22Rv1 (cell line): ENCODE measurements around the gene ASB9.

ENCODE experiments used
- H3K27ac ChIP-seq: fragments of 450-650 bp; 2 replicates; pipeline ENCODE4 v1.5.1; 2017
- CTCF ChIP-seq: fragments of 450-650 bp; IDR thresholded peaks from 2 replicates; pipeline ENCODE4 v1.5.1; 2017; ENCODE audit warnings: mild to moderate bottlenecking
- ZFX ChIP-seq: fragments of 450-650 bp; IDR thresholded peaks from 2 replicates; pipeline ENCODE4 v1.6.1; 2017; ENCODE audit warnings: antibody characterized with exemption, borderline replicate concordance

Gene ASB9, protein sequence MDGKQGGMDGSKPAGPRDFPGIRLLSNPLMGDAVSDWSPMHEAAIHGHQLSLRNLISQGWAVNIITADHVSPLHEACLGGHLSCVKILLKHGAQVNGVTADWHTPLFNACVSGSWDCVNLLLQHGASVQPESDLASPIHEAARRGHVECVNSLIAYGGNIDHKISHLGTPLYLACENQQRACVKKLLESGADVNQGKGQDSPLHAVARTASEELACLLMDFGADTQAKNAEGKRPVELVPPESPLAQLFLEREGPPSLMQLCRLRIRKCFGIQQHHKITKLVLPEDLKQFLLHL

DNA sequence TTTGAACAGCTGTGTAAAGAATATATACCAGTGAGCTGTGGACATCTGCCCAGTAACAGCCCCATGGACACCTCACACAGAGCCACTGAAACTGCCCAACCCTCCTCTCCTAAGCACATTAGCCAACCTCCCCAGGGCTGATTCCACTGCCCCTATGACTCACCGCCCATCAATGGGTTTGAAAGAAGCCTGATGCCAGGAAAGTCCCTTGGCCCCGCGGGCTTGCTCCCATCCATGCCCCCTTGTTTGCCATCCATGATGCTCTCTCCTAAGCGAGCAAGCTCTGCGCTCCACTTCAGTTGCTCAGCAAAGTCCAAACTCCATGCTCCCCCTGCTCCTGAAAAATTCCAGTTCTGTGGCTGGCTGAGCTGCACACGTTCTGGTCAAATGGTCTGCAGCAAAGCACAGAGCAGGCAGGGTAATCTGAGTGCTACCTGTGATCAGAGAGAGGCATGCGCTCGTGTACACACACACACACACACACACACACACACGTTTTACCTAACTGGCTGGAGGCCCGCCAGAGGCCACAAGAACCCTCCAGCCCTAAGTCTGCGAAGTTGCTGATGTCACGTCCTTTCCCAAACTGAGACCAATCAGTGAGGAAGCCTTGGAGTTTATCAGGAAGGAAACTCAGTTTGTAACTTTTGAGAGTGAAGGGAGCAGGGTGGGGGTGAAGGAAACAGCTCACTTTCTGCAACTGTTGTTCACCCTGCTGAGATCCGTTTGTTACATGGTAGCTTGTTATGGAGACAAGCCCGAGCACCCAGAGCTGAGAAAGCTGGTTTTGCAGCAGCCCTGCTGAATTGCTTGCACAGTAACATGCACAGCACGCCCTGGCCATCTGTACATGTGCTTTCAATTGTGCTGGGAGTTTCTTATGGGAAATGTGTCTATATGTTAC, at the start of gene ASB9:
Gene ASB9 (minus strand): TSS at position 466 of the 904 bp plus-strand sequence. CDS start 209 bp downstream, at position 257.
- H3K27ac ChIP-seq, result peak within 1 kb of the TSS; percentile 82
- TF ChIP-seq CTCF (no peak), ZFX (no peak)

DNA sequence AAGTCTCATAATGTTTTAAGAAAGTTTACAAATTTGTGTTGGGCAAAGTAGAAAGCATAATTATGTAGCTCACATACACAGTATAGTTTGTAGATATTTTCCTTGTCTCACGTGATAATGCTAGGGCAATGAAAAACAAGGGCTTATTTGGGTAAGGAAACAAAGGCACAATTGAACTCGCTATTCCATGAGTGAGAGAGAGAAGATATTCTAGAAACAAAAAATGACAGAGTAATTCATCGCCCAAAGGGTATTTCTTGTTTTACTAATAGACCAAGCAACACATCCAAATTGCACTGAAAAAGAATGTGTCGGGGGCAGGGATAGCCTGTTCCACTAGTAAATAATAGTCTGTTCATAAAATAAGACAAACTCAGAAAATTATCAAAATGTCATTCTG, 49.2 kb upstream of the ASB9 start:
- TF ChIP-seq ZFX, result no peak
- no peak for TF ChIP-seq CTCF

GRCh38 chrX:15315509-15315908, 45.6 kb upstream of the ASB9 start, which contains the start of gene ASB11:
Gene ASB11 (minus strand): TSS chrX:15315640. CDS start chrX:15315605, 35 bp downstream.
- peak within 1 kb of the TSS; percentile 34; the same call in 1 of the 2 replicates for H3K27ac ChIP-seq
- TF ChIP-seq ZFX (no peak), CTCF (no peak)

More for the DNA sequence above, 49.2 kb upstream of the ASB9 start:
- H3K27ac ChIP-seq, result no peak overlapping the region

DNA sequence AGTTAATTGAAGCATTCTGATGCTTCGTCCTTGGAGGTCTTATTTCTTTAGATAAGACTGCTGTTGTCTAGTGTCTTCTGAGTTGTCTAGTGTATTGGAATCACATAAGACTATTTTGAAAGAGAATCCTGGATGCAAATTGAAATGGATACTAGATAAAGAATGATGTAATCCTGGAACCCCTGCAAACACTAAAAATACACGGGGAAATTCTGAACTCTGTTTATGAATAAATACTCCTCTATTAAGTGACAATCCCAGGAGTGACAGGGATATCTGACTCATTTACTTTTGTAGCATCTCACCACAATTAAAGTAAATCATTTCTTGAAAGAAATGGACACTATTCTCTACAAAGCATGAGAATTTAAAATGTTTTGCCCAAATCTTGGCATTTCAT, 44.6 kb upstream of the ASB9 start:
- no peak overlapping the region for H3K27ac ChIP-seq
- TF ChIP-seq ZFX (no peak), CTCF (no peak)

DNA sequence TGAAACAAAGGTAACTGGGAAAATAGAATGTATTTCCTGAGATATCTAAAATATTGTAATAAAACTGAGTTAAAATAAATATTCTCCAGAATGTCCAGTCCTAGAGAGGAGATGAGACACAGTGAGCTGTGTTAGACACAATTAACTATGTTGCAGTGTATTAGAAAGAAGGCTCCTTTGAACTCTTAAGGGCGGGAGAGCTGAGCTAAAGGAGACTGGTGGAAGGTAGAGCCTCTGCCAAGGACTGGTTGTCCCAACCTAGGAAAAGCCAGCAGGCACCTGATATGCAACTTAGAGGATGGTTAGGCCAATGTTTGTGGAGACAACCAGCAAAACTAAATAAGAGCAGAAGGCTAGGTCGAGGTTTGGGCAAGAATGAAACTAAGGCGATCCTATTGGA, 41.2 kb upstream of the ASB9 start:
- no peak for TF ChIP-seq CTCF
- no peak for TF ChIP-seq ZFX
- H3K27ac ChIP-seq, result peak overlapping the region; percentile 92

GRCh38 chrX:15310117-15310516, 40.2 kb upstream of the ASB9 start:
- TF ChIP-seq CTCF, result no peak
- TF ChIP-seq ZFX, result no peak
- H3K27ac ChIP-seq, result peak overlapping the region; percentile 92

- H3K27ac ChIP-seq, result peak overlapping the region; percentile 17; the same call in 1 of the 2 replicates
Measured at GRCh38 chrX:15305899-15306298, 36.0 kb upstream of the ASB9 start.
